ENCODE data around the gene SOBP.

The SOBP gene

DNA sequence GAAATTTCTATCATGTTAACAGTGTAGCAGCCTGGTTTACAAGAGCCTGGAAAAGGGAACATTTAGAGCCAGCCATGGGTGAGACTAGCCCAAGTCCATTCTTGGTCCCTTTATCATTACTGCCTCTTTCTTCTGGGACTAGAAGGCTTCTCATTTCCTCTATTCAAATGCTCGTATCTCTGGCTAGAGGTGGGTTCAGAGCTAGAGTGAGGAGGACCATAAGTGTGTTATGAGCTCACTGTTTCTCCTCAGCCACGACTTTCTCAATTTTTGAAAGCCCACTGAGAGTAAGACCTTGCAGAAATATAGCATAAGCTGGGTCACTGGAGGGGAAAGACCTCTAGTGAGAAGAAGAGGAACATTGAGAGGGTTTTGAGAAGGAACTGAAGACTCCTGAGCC, 100.0 kb downstream of the SOBP start:
- no peak for DNase-seq

DNA sequence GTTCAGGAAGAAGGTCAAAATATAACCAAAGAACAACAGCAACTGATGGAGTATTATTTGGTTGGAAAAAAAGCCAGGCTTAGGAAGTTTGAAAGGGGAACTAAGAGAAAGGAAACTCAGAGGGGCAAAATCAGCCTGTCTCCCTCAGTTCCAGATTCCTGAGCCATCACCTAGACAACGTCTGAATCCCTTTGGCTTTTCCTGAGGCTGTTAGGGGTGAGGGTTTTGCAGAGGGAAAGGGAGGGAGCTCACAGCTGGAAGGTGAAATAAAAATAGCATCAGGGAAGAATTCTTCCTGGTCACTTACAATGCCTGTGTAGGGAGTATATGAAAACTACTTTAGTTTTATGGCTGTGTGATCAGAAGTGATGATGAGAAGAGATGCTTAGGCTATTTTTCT, 100.5 kb downstream of the SOBP start:
- DNase-seq: no peak

GRCh38 chr6:107591346-107591745, 101.4 kb downstream of the SOBP start:
- DNase-seq: no peak

DNA sequence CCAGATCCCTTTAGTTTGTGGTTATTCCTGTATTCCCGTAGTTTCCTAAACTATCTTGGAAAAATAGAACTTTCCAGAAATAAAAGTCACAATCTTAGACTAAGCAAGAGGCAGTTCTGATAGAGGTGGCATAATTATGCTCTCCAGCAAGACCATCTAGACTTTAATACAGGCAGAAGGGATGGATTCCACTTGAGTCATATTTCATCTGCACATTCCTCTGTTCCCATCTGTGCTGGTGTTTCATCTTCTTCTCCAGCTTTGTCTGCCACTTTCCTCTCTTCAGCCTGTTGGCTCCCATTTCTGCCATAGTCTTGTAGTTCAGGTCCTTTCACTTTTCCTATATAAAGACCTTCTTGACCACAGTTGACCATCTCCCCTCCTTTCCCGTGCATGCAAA, 102.9 kb downstream of the SOBP start:
- DNase-seq: no peak

DNA sequence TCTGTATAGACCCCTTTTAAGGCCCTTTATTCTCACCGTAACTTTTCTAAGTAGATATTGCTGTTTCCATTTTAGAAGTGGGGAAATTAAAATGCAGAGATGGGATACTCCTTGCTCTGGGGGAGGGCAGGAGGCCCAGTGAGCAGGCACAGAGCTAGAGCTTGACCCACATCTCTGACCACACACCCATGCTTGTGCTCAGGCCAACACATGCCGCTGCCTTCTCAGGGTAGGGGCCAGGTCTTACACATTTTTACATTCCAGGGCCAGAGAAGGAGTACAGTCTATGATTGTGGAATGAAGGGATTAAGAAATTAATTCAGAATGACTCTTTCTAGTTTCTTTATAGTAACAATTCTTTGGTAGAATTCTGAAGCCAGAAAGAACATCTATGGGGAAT, 104.8 kb downstream of the SOBP start:
- DNase-seq: no peak

- DNase-seq: no peak
These were observed 108.2 kb downstream of the SOBP start for GRCh38 chr6:107598091-107598490.

- no peak for DNase-seq
These were observed 109.1 kb downstream of the SOBP start for GRCh38 chr6:107599043-107599442.

GRCh38 chr6:107600121-107600520, 110.2 kb downstream of the SOBP start:
- DNase-seq: no peak

- DNase-seq: no peak
These were observed 111.0 kb downstream of the SOBP start for GRCh38 chr6:107600936-107601335.

DNA sequence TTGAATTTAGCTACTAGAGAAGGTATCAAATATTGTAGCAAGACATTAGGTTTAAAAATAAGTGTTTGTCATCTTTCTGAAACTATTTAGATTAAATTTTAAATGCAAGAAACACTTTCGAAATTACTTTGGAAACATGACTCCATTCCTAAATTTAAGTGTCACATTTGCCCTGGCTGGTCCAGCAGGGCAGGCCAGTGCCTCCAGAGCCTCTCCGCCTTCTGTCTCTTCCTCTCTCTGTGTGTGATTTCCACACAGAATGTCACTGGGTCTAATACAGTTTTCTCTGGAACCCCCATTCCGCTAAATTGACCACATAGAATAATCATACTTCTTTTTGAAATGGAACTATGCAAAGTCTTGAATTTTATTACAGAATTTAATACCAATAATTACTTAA, 111.5 kb downstream of the SOBP start:
- DNase-seq: no peak

DNA sequence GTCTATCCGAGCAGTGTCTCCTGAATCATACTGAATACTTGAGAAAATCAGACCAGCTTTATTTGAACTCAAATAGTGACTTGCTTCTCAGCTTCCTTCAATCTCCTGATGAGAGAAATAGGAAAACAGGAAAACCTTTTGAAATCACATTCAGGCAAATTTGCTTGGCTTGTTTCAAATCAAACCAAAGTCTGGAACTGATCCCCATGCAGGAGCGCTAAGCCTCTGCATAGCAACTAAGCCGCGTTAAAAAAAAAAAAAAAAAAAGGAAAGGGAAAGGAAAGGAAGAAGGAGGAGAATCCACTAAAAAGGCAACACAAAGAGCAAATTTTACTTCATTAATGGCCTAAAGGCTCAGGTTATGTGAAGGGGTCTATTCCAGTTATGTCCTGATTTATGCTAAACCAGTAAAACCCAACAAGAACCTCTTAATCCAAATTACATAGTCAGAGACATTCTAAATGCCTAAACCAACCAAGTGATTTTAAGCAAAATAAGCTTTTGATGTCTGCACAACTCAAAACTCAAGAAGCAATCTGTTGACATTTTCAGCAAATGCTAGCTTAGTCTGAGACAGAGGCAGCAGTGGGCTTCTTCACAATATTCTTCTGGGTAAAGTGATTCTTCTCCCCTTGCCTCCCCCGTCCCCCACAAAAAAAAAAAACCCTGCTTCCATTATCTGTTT, 112.5 kb downstream of the SOBP start:
- DNase-seq: no peak

DNA sequence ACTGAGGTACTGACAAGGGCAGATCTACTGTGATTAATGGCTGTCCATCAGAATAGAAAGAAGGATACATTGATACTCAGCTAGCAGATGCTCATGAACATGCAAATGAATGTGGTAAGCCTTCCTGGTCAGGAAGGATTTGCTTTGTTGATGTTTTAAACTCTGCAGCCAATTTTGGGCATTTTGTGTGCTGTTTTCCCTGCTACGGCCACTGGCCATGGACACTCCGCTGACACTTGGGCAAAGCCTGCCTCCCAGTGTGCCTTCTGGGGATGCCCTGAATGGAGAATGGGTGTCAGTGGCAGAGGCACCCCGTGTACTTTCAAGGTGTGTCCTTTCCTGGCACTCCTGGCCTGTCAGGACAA, 113.1 kb downstream of the SOBP start:
- no peak for DNase-seq

DNA sequence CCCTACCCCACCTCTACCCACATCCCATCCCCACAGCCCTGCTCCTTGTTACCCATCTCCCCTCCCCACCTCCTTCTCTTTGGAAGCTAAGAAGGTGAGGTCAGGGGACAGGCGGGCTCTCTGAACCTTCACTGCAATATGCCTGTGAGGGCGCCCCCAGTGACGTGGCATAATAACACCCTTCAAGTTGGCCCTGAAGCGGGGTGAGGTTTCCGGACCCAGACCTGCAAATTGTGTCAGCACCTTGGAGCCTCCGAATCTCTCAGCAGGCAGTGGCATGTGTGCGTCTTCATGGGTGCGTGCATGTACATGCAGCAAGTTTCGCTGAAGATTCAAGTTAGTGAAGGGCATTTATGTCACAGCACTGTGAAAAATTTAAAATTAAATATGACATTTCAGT, 114.6 kb downstream of the SOBP start:
- no peak for DNase-seq

DNA sequence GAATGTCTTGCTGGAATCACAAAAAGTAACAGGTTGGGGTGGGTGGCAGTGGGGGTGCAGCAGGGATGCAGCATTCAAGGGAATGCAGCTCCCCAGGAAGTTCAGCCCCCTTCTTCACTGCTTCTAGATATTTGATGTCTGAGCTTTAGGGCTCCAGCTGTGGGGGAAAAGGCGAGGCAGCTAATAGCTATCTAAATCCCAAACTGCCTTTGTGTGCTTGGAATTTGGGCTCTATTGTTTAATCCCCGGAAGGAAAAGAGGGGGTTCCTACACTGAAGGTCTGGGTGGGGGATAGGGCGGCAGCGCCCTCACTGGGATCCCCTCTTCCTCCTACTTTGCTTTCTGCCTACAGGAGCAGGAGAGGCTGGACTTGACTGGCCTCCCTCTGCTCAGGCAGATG, 116.5 kb downstream of the SOBP start:
- DNase-seq: no peak

DNA sequence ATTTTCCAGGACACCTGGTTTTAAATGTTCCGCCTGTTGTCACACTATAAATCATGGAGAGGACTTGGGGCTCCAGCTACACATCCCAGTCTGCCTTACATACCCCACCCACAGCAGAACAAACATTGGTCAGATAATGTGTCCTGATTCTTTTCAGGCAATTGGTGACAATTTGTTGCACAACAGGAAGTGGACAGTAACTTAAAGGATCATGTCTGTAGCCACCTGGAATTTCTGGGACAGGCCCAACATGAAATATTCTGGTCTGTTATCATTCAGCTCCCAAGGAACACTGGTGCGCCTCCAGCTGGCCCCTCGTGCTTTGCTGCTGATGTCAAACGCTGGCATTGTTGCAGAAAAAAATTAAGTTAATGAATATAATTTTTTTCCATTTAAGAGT, 117.2 kb downstream of the SOBP start:
- DNase-seq: no peak

GRCh38 chr6:107611094-107611810, 121.3 kb downstream of the SOBP start:
- DNase-seq: no peak

GRCh38 chr6:107612762-107613415, 123.0 kb downstream of the SOBP start:
- no peak for DNase-seq

DNA sequence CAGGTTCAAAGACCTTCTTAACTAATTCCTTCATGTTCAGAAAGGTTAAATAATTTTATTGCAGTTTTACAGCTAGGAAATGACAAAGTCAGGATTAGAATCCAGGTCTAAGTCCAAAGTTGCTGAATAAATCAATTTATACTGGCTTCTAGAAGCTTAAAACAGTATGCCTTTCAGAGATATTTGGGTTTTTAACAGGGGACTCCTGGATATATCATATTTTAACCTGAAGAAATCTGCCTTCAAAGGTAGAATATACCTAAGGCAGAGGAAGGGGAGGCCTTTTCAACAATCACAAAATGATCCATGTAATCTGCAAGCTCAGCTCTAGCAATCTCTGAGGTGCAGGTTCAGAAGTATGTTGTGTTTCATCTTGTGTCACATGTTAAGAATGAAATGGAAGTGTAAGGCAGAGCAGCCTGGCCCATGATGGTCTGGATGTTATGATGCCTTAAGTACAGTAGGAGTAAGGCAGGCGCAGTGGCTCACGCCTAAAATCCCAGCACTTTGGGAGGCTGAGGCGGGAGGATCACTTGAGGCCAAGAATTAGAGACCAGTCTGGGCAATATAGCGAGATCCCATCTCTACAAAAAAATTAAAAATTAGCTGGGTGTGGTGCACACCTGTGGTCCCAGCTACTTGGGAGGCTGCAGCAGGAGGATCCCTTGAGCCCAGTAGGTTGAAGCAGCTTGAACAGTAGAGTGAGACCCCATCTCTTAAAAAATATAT, 123.9 kb downstream of the SOBP start:
- DNase-seq: no peak

DNA sequence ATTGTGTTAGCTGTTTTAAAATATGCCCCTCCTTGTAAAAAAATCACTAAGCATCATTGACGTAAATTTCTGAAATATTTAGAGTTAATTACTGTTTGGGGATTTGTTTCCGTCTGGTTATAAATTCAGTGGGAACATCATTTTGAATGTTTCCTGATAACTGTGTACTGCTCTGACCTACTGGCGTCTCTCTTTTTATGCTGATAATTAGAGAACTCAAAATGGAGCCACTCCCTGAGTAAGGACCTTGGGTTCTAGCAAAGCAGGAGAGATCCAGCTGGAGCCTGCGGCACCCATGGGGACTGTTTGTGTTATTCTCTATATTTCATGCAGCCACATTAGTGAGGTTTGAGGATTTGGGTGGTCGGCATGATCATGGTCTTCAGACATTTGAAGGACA, 124.9 kb downstream of the SOBP start:
- no peak for DNase-seq

DNA sequence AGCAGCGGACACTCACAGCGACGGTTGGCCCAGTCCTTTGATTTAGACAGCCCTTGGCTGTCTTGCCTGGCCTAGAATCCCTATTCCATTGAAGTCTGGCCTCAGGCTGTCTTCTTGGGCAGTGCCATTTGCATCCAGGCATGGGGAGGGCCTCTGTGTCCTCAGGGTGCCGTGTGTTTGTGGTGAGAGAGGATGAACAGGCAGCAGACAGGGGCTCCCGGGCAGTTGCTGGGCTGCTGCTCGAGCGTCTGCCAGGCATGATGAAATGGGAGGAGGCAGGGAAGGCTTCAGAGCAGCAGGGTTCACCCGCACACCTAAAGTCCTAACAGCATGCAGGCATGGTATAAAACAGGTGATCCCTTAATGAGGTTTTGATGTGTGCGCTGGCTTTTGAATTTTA, 126.9 kb downstream of the SOBP start:
- DNase-seq: no peak

GRCh38 chr6:107617341-107617932, 127.5 kb downstream of the SOBP start:
- DNase-seq: no peak

GRCh38 chr6:107618672-107619071, 128.8 kb downstream of the SOBP start:
- DNase-seq: no peak

DNA sequence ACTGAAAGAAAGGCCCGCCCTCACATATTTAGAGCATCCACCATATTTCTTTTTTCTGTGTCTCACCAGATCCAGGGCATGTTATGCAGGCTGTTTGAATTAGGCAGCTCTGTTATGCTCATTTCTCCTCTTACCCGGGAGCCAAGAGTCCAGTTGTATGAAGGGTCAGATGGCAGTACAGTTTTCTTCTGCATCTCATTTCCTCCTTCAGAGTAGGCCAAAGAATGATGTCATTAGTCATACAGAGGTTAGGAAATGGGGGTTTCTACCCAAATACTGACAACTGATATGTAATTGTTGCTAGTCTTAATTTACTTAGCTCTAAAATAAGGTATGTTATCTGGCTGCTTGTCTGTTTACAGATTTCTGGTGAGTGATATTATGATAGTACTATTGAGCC, 130.8 kb downstream of the SOBP start:
- no peak for DNase-seq
